Left hindlimb (tissue), 1 donor: Measurements from ENCODE around the gene FNDC8.
"Not testable (repeated sequence)": the region's sequence is repeated elsewhere in the genome, so short reads cannot be mapped to it uniquely, and the experiment has no call there.

Source experiments
- DNase-seq: peaks from one replicate; pipeline ENCODE4 v3.0.0-alpha.2; 2018

The FNDC8 gene

DNA sequence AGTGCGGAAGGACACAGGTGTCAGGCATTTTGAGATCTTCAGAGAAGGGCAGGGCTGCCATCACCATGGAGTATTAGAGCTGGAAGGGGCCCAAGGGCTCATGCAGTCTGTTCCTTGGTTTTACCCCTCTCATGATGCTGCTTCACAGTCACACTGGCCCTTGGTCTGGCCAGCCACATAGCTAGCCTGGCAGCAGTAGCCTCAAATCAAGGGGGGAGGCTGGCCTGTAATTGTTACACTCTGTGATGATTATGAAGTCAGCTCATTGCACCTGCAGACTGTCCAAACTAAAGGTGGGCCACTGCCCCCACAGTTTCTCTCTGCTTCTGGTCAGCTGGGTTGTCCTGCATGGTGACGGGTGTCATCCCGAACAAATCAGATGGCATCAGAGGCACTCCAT, at the start of gene FNDC8:
TSS of gene FNDC8 (plus strand) at position 301 of the 400 bp plus-strand sequence. CDS start at position 380, 79 bp downstream.
- no peak for DNase-seq

DNA sequence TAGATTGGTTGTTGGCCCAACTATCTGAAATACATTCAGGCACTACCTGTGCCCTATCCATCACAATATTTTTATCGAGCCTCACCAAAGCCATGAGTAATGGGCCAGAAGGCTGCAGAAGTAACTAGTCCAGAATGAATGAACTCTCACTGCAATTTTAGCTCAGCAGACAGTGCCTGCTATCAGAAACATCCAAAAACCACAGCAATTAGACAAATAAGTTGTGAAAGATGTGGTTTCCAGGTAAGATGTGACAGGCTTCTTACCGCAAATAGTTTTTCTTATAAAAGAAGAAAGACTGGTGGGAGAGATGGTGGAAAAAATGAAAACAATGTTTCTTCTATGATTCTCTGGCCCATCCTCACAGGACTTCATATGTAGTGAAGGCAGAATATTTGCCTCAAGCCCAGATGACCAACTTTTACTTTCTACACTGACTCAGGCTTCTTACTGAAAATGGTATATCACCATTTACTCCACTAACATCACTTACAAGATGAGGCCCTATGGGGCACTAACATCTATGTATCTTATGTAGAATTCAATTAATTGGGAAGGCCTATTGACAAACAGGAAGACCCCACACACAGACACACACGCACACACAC, 48.1 kb upstream of the FNDC8 start:
- no peak for DNase-seq

DNA sequence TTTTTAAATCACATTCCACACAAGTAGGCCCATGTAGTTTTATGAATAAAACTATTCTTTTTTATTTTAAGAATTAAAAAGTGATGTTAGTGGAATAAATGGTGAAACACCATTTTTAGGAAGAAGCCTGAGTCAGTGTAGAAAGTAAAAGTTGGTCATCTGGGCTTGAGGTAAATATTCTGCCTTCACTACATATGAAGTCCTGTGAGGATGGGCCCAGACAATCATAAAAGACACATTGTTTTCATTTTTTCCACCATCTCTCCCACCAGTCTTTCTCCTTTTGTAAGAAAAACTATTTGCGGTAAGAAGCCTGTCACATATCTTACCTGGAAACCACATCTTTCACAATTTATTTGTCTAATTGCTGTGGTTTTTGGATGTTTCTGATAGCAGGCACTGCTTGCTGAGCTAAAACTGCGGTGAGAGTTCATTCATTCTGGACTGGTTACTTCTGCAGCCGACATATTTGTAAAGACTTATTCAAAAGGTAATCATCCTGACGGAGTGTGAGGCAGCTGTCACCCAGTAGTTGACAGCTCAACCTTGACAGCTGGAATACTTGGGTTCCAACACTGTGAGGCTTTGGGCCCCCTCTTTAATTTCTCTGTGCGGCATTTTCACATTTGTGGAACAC, 47.3 kb upstream of the FNDC8 start:
- DNase-seq, result no peak

DNA sequence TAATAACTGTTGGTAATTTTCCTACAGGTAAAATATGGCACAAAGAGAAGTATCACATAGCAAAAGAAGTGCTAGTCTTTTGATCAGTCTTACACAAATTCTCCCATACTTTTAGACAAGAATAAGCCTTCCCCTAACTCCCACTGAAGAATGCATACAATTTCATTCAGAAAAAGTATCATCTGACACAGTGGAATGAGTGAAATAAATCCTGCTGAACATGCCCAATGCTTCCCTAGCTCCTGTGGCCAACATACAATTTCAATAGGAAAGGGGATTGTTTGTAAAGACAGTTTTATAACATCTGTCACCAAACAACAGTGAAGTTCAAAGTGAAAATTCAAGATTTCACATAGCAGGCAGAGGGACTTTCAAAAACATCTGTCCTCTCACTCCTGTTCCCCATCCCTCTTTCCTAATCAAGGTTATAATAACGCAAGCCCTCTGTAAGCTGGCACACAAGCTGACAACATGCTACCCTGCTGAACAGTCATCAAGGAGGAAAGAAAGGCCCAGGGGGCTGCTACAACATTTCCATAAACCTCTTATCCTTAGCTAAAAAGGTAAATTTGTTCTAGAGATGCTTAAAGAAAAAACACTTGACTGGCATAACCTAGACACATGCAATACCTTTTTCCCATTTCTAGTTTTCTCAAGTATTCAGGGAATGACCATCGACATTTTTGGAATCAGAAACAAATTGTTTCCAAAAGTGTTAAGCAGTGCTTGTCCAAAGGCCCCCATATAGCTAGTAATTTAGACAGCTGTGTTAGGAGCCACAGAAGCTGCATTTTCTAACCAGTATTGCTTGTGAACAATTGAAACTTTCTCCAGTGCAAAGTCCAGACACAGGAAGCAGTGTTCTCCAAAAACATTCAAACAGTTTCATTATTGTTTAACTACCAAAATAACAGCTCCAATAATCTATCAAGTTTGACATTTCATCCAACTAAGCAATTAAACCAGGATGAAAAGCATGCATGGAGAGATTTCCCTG, 46.4 kb upstream of the FNDC8 start:
- no peak for DNase-seq

DNA sequence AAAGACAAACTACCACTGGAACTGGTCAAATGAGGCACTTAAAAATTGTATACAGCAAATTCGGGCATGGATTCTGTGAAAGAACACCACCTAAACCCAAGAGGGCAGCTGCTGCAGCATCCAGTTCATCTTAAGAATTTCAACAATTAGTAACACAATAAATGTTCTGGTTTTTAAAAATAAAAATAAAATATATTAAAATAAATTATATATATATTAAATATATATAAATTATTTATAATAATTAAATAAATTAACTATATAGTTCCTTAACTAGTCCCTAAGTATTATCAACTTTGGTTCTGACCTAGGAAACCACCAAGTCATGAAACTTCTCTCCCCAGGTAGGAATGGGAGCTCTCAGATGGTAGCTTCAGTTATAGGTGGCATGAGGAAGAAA, 44.5 kb upstream of the FNDC8 start:
- no peak for DNase-seq

DNA sequence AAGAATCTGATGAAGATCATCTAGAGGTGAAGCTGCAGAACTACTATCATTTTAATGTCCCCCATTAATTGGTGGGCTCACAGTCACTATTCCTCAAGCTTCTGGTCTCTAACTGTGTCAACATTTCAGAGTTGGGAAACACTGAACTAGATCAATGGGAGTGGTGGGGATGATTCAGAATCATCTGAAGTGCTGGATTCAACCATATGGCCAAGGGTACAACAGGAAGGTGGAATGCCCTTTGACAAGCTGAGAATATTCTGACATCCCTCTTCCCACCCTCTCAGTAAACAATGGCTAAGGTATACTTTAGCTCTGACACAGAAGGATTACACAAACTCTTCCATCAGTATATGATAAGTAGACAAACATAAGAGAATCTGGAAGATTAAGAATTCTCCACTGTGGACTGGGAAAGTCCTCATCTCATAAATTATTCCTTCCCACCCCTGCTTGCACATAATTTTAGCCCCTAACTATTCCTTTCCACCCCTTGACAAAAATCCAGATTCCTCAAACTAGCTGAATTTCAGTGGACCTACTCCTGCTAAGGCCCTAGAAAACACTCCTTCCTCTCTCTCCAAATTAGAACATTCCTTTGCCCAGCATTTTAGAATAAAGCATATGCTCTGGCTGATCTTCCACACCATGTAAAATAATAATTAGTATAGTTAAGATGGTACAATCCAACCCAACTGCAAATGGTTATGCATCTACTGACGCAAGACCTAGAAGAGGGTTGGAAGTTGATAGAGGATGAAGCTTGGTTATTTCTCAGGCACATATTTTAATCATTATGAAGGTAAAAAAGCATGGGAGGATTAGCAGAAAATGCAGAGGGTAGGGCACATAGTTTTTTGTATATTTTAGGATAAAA, 41.6 kb upstream of the FNDC8 start:
- no peak for DNase-seq

DNA sequence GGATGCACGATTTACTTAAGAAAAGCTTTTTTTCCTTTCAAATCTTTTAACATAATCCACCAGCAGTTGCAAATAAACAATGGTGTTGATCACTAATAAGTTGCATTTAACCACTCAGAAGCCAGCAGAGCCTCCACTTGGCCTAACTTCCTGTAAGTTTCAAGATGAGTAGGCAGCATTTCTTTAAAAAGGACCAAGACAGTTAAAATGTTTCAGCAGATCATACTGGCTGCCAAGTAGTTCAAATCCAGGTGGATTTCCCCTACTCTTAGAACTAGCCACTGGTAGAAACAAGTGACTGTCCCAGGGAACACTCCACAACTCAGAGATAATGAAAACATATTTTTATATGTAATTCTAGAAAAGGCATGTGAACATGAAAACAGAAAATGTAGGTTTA, 40.9 kb upstream of the FNDC8 start:
- DNase-seq, result no peak

DNA sequence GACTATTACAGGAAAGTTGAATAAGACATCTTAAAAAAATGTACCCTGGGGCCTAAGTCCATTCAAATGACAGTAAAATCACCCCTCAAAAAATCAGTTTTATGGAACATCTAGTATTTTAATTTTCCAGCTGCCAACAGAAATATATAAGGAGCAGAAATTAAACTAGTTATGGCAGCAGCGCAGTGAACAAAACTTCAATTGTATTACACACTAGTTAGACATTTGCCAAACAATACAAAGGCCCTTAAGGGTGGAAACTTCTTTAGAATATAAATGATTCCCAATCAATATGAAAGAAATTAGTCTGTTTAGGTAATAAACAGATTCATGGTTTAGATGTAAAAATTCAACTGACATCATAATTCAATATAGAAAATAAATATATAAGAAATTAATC, 39.8 kb upstream of the FNDC8 start:
- DNase-seq, result no peak

DNA sequence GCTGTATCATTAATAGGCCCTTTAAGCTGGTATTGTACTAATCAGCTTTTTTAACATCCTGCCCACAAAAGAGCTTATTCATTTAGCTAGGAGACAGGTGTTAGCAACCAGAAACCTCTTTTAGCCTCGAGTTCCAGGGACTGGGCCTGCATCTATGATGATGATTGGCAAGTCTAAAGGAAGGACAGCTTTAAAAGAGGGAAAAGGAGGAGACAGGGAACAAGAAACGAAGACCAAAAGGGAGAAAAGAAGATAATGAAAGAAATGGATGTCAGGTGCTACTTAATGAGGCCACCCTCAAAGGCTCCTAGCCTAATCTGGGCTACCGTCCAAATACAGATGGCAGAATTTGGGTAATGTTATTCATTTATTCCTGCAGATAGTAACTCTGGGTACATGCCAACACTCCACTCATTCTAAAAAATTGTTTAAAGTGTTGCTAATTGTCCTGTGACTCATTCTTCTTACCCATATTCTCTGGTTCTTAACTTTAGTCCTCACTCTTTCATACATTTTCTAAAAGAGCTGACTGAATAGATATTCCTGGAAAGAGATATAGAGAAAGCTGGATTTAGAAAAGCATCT, 39.2 kb upstream of the FNDC8 start:
- no peak for DNase-seq

DNA sequence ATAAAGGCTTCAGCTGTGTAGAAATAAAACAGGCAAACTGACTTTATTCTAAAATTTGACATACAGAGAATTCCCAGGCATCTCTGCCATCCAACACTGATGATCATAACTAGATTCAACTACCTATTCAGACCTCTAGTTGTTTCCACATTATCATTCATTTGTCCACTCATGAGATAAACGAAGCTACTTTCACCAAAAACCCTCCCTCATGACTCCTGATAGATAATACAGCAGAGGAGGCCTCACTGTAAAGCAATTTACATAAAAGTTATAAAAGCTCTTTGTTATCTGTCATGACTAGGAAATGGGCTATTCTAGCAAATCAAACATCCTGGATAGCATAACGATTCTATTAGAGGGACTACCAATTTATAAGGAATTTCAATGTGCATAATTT, 38.3 kb upstream of the FNDC8 start:
- DNase-seq, result no peak

DNA sequence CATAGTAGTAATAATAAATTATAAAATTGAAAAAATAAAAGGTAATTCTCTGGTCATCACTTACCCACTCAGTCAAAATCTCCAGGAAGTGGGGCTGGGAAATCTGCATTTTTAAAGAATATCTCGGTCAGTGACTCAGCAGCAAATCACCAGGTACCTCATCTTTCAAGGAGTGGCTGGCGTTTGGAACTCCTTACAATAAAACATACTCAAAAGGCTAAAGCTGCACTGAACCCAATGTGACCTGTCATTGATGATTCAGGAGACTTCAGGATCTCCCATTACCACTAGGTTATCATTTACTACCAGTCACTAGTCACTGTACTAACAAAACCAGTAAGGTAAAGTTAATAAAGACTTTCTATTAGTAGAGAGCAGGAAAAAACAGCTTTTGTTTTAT, 36.4 kb upstream of the FNDC8 start:
- no peak for DNase-seq

DNA sequence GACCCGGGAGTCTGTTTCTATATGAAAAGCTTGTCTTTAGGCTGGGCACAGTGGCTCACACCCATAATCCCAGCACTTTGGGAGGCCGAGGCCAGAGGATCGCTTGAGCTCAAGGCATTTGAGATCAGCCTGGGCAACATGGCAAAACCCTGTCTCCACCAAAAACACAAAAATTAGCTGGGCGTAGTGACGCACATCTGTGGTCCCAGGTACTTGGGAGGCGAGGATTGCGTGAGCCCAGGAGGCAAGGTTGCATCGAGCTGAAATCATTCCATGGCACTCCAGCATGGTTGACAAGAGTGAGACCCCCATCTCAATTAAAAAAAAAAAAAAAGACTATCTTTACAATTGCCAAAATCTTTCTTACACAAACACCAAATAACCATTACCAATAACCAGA, 35.3 kb upstream of the FNDC8 start:
- DNase-seq, result no peak

DNA sequence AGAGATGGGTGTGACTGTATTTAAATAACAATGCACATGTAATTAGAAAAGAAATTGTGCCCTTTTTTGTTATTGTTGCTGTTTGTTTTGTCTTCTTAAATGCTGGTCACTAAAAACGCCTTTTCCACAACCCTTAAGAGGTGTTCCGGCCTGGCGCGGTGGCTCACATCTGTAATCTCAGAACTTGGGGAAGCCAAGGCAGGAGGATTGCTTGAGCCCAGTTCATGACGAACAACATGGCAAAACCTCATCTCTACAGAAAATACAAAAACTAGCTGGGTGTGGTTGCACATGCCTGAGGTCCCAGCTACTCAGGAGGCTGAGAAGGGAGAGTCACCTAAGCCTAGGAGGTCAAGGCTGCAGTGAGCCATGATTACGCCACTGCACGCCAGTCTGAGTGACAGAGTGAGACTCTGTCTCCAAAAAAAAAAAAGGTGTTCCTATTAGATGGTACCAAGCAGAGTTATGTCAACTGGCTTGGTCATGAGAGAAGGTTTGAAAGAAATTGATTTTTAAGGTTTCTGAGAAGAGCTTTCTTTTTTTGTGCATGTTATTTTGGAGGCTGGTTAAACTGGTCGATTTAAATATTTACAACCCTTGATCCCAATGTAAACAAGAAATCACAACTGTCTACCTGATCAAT, 34.4 kb upstream of the FNDC8 start:
- no peak for DNase-seq

DNA sequence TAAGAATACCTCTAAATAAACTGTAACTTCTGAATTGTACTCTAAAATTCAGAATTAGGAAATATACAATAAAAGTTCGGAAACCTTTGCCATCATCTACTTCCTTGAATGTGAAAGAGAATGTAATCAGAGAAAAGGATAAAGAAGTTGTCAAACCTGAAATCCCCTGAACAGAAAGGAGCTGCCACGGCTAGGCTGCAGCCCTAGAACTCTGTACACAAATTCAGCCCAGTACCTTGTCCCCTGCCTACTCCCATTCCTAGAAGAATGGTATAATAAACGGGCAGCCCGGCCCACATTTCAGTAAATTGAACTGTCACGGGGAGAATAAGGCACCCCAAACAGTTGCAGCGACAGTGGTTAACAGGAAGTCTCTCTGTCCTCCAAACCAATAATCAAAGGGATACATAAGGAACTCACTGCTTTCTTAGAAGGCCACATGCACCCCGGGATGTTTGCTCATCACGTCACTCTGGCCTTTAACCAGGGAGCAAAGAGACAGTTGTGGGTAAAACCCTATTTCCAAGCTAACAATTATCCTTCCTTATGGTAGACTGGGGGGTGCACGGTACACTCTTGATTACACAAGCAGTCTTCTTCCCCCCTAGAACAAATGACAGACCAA, 33.6 kb upstream of the FNDC8 start:
- peak; percentile 63 for DNase-seq

DNA sequence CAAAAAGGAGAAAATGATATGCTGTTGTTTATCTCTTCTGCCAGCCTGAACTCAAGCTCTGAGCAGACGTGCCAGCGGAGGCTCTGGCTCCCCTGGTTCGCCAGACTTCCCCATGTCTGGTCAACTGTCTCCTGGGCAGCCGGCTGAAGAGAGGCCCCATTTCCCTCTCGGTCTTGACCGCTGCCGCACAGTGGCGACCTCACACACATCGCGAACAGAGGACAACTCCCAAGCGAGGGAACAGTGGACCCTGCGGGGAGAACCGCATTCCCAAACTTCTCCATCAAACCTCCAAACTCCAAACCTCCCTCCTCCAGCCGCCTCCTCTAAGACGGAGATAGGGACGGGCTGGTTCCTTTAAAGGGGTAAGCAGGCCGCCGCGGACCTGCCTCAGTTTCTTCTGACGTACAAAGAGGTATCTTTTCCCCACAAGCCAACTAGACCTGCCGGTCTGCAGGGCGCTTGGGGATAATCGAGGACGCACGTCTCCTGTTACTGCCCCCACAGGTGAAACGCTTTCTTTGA, 33.0 kb upstream of the FNDC8 start:
- peak; percentile 80 for DNase-seq

DNA sequence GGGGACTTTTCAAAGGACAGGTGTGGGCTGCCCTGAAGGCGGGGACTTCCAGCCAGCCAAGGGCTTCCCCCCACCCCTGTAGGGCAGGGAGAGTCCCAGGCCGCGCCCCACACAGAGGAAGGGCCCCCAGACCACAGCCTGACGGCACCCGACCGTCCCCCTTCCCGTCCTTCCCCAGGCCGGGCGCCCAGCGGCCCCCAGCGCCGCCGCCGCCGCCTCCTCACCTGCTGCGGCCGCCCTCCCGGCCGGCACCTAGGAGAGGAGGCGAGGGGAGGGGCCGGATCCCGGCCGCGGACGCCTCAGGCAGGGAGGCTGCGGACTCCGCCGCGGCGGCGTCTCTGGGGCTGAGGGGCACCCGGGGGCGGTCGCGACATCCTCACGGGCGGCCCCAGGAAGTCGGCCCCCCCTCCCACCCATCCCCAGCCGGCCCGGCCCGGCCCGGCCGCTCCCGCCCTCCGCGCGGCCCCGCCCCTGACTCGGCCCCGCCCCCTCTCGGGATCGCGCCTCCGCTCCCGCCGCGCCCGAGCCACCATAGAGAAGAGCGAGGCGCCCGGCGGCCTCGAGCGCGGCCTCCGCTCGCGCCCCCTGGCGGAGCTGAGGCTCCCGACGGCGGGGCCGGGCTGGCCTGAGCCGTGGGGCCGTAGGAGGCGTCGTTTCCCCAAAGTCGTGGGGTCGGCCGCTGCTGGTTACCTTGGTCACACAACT, 32.4 kb upstream of the FNDC8 start:
- peak; percentile 92 for DNase-seq

DNA sequence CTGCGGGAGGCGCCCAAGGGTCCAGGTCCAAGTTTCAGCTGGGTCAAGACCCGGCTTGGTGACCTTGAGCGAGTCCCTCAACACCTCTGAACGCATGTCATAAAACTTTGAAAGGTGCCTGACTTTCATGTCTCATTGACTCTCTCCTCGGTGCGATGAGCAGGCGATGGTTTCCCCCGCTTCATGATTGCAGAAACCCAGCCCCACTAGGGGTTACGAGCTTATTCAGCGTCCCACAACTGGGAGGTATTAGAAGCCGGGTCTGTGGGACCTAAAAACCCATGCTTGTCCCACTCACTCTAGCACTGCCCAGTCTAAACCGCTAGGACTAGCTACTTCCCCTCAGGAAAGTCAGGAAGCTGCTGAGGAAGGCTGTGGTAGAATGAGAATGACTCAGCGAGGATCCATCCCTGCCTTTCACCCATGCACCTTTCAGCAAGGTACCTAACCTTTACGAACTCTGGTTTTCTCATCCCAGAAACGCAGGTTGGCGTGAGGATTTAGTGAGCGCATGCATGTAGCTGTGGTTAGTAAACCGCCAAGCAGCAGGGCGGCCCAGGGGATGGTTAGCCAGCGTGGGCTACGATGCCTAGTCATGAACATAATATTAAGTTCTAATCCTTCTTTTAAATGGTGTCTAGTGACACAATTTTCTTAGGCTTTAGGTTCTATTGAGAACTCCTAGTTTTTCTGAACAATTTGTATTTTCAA, 31.7 kb upstream of the FNDC8 start:
- DNase-seq, result no peak

DNA sequence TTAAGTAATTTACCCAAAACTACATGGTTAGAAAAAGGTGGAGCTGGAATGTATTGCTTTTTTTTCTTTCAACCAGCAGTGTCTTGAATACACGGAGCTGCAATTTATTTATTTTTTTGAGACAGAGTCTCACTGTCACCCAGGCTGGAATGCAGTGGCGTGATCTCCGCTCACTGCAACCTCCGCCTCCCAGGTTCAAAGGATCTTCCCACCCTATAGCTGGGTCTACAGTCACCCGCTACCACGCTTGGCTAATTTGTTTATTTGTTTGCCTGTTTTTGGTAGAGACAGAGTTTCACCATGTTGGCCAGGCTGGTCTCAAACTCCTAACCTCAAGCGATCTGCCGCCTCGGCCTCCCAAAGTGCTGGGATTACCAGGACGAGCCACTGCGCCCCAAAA, 30.7 kb upstream of the FNDC8 start:
- DNase-seq, result not testable (repeated sequence)

DNA sequence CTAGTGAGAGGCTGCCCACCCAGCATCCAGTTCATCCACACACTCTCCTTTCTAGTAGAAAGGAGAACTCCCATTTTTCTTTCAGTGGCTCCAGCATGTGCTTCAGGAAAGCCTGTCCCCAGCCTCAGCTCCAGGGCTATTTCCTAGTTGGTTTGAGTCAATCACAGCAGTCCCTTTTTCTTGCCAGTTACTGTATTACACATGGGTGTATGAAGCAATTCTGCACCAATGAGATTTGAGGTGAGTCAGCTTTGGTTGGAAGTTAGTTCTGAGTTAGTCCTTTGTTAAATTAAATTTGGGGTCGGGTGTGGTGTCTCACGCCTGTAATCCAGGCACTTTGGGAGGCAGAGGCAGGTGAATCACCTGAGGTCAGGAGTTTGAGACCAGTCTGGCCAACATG, 26.5 kb upstream of the FNDC8 start:
- DNase-seq, result no peak

DNA sequence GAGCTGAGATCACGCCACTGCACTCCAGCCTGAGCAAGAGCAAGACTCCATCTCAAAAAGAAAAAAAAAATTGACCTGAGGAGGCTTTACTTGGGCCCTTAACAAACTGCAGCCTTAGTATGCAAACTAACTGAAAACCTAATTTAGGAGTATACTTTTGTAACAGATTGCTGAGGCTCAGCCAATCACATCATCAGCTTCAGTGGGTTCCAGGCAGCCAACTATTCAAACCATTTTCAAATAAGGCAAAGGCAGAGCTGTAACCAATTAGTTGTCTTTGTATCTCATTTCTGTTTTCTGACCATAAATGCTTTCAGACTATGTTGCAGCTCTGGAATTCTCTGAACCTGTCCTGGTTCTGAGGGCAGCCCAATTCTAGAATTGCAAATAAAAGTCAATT, 25.7 kb upstream of the FNDC8 start:
- no peak for DNase-seq
